Esophagus (tissue), 2 donors: ENCODE measurements around the gene OR1N1. TPM values are rescaled to one million over a fixed set of nuclear protein-coding genes. Genes with fewer than 3 reads are reported as not detected.
"Not testable (repeated sequence)": the region's sequence is repeated elsewhere in the genome, so short reads cannot be mapped to it uniquely, and the experiment has no call there.

ENCODE experiments used
- H3K27ac ChIP-seq, 2 donors: one replicate each; pipeline ENCODE4 v1.5.1; 2013; ENCODE audit warnings: low read depth in 2 of 2, mild to moderate bottlenecking in 2 of 2, inconsistent platforms in 1 of 2, low read length in 1 of 2, moderate library complexity in 1 of 2
- H3K27me3 ChIP-seq, 2 donors: one replicate each; pipeline ENCODE4 v1.6.1; 2013; ENCODE audit warnings: low read length in 2 of 2, control low read depth in 1 of 2, mild to moderate bottlenecking in 1 of 2; ENCODE audit not compliant: insufficient read depth in 2 of 2, control insufficient read depth in 1 of 2
- H3K36me3 ChIP-seq, 2 donors: one replicate each; pipeline ENCODE4 v1.6.1; 2013; ENCODE audit warnings: low read length in 1 of 2; ENCODE audit not compliant: control insufficient read depth in 2 of 2, insufficient read depth in 2 of 2
- H3K4me1 ChIP-seq, 2 donors: one replicate each; pipeline ENCODE4 v1.6.1; 2013; ENCODE audit warnings: low read length in 1 of 2; ENCODE audit not compliant: control insufficient read depth in 2 of 2, insufficient read depth in 2 of 2
- H3K4me3 ChIP-seq, 2 donors: one replicate each; pipeline ENCODE4 v1.5.1; 2013; ENCODE audit warnings: low read length in 2 of 2, mild to moderate bottlenecking in 2 of 2, low read depth in 1 of 2, moderate library complexity in 1 of 2
- H3K9me3 ChIP-seq, 2 donors: one replicate each; pipeline ENCODE4 v1.6.1; 2013; ENCODE audit warnings: mild to moderate bottlenecking in 2 of 2, low read depth in 1 of 2, low read length in 1 of 2, moderate library complexity in 1 of 2; ENCODE audit not compliant: control insufficient read depth in 2 of 2, insufficient read depth in 1 of 2
- WGBS, 2 donors: extraction: QIAGEN DNeasy Blood & Tissue Kit; methylation state at CpG; one replicate each; pipeline ENCODE4 v1.1.7; 2013; 5-methylcytosine and 5-hydroxymethylcytosine counted together
- polyA plus RNA-seq, 2 donors: library from polyadenylated mRNA; stranded (reverse); fragments of 200-250 nt; gene quantifications; one replicate each; pipeline ENCODE4 v1.2.3, GENCODE V29; 2013
- donor health status: healthy with polysubstance abuse.
- donor health status: Bipolar disorder and iron deficiency.

Gene OR1N1
- polyA plus RNA-seq, 2 donors: not detected

GRCh38 chr9:122536134-122536533 lies 9.0 kb upstream of the OR1N1 start:
- Histone ChIP-seq H3K36me3 (no peaks in the 10 kb centered on the region), H3K27ac (no peak overlapping the region), H3K4me1 (no peaks in the 10 kb centered on the region), H3K4me3 (no peak overlapping the region), H3K27me3 (no peaks in the 10 kb centered on the region), H3K9me3 (no peaks in the 10 kb centered on the region)
- 86 to 95% methylated on average over 1 of the region's 1 CpG for WGBS, 2 donors

GRCh38 chr9:122531157-122531556 lies 4.1 kb upstream of the OR1N1 start:
- H3K27ac ChIP-seq, H3K36me3 ChIP-seq, H3K9me3 ChIP-seq, H3K27me3 ChIP-seq, H3K4me1 ChIP-seq, H3K4me3 ChIP-seq: not testable (repeated sequence)
- WGBS, 2 donors: 58 to 61% methylated on average over 4 of the region's 4 CpGs

GRCh38 chr9:122526602-122527001 lies 491 bp downstream of the OR1N1 start:
- Histone ChIP-seq H3K27me3 (no peaks in the 10 kb centered on the region), H3K4me3 (no peak overlapping the region), H3K36me3 (no peaks in the 10 kb centered on the region), H3K27ac (no peak overlapping the region), H3K9me3 (no peaks in the 10 kb centered on the region), H3K4me1 (no peaks in the 10 kb centered on the region)
- WGBS, 2 donors: 82% methylated on average over 10 of the region's 10 CpGs

GRCh38 chr9:122519376-122519775 lies 7.7 kb downstream of the OR1N1 start:
- peaks cover 0 to 2% of the 10 kb centered on the region in 2 donors for H3K27me3 ChIP-seq
- peaks cover 0 to 2% of the 10 kb centered on the region in 2 donors for H3K9me3 ChIP-seq
- H3K27ac ChIP-seq: no peak overlapping the region
- no peak overlapping the region for H3K4me3 ChIP-seq
- 91 to 96% methylated on average over 3 of the region's 3 CpGs for WGBS, 2 donors
- H3K4me1 ChIP-seq: no peaks in the 10 kb centered on the region
- no peaks in the 10 kb centered on the region for H3K36me3 ChIP-seq

GRCh38 chr9:122518841-122519240 lies 8.3 kb downstream of the OR1N1 start, which contains the start of gene OR1J4:
Gene OR1J4, plus strand, starts transcription at chr9:122519141. Its CDS starts 0 bp downstream, at chr9:122519141.
- peaks cover 0 to 2% of the 10 kb centered on the region in 2 donors for H3K27me3 ChIP-seq
- WGBS, 2 donors: 78 to 79% methylated on average over 4 of the region's 4 CpGs
- H3K36me3 ChIP-seq: no peaks in the 10 kb centered on the region
- H3K27ac ChIP-seq: no peak within 1 kb of the TSS
- peaks cover 0 to 2% of the 10 kb centered on the region in 2 donors for H3K9me3 ChIP-seq
- no peak within 1 kb of the TSS for H3K4me3 ChIP-seq
- no peaks in the 10 kb centered on the region for H3K4me1 ChIP-seq

GRCh38 chr9:122518226-122518625 lies 8.9 kb downstream of the OR1N1 start:
- no peak overlapping the region for H3K27ac ChIP-seq
- H3K4me1 ChIP-seq: no peaks in the 10 kb centered on the region
- peaks cover 0 to 2% of the 10 kb centered on the region in 2 donors for H3K9me3 ChIP-seq
- peaks cover 0 to 2% of the 10 kb centered on the region in 2 donors for H3K27me3 ChIP-seq
- no peaks in the 10 kb centered on the region for H3K36me3 ChIP-seq
- 49 to 56% methylated on average over 2 of the region's 2 CpGs for WGBS, 2 donors
- H3K4me3 ChIP-seq: no peak overlapping the region

- H3K4me1 ChIP-seq: no peaks in the 10 kb centered on the region
- no peak within 1 kb of the TSS for H3K27ac ChIP-seq
- H3K27me3 ChIP-seq: peaks cover 0 to 2% of the 10 kb centered on the region in 2 donors
- no peaks in the 10 kb centered on the region for H3K9me3 ChIP-seq
- no peaks in the 10 kb centered on the region for H3K36me3 ChIP-seq
- no peak within 1 kb of the TSS for H3K4me3 ChIP-seq
- 73 to 84% methylated on average over 6 of the region's 6 CpGs for WGBS, 2 donors
Observed at GRCh38 chr9:122510502-122510901, 16.6 kb downstream of the OR1N1 start, which contains the start of gene OR1J2. Gene OR1J2, plus strand, starts transcription at chr9:122510802. Its CDS starts 0 bp downstream, at chr9:122510802.

GRCh38 chr9:122506964-122507363 lies 20.1 kb downstream of the OR1N1 start:
- no peak overlapping the region for H3K27ac ChIP-seq
- peaks cover 0 to 2% of the 10 kb centered on the region in 2 donors for H3K27me3 ChIP-seq
- WGBS, 2 donors: 30 to 32% methylated on average over 2 of the region's 2 CpGs
- no peaks in the 10 kb centered on the region for H3K9me3 ChIP-seq
- H3K4me3 ChIP-seq: no peak overlapping the region
- no peaks in the 10 kb centered on the region for H3K4me1 ChIP-seq
- no peaks in the 10 kb centered on the region for H3K36me3 ChIP-seq

- no peaks in the 10 kb centered on the region for H3K27me3 ChIP-seq
- H3K9me3 ChIP-seq: peaks cover 0 to 3% of the 10 kb centered on the region in 2 donors
- peaks cover 0 to 5% of the 10 kb centered on the region in 2 donors for H3K4me1 ChIP-seq
- H3K36me3 ChIP-seq: no peaks in the 10 kb centered on the region
- 37 to 56% methylated on average over 2 of the region's 2 CpGs for WGBS, 2 donors
- no peak overlapping the region for H3K27ac ChIP-seq
- no peak overlapping the region for H3K4me3 ChIP-seq
Observed at GRCh38 chr9:122498883-122499288, 28.2 kb downstream of the OR1N1 start.

GRCh38 chr9:122479062-122479461 lies 48.0 kb downstream of the OR1N1 start:
- 79 to 90% methylated on average over 5 of the region's 5 CpGs for WGBS, 2 donors
- Histone ChIP-seq H3K4me3 (no peak overlapping the region), H3K27ac (no peak overlapping the region), H3K4me1 (no peaks in the 10 kb centered on the region), H3K27me3 (no peaks in the 10 kb centered on the region), H3K9me3 (peaks cover 0 to 2% of the 10 kb centered on the region in 2 donors), H3K36me3 (no peaks in the 10 kb centered on the region)
